Measurements from ENCODE around the gene CSRP1. TPM values are rescaled to one million over a fixed set of nuclear protein-coding genes. Genes with fewer than 3 reads are reported as not detected.

Gene CSRP1
- polyA plus RNA-seq, 1 donor from 2014 or later: 4.2 TPM

GRCh38 chr1:201553496-201554189, 46.7 kb upstream of the CSRP1 start:
- no peaks in the 10 kb centered on the region for H3K9me3 ChIP-seq (ENCODE audit: low read length)
- no peaks in the 10 kb centered on the region for H3K27me3 ChIP-seq (ENCODE audit: insufficient read depth, low read depth, low read length)
- H3K9me2 ChIP-seq (ENCODE audit: insufficient read depth, low read length): no peaks in the 10 kb centered on the region
- no peaks in the 10 kb centered on the region for H4K20me1 ChIP-seq (ENCODE audit: insufficient read depth)
- H3K27ac ChIP-seq (ENCODE audit: low read length): no peak overlapping the region
- H3K4me3 ChIP-seq (ENCODE audit: low read length): no peak overlapping the region
- no peak for TF ChIP-seq TAF1 (IDR thresholded peaks at IDR 0.05; ENCODE audit: low read depth)
- no peak for TF ChIP-seq MXI1 (conservative IDR thresholded peaks at IDR 0.05; ENCODE audit: poor library complexity, severe bottlenecking)
- no peak for TF ChIP-seq RAD21 (conservative IDR thresholded peaks at IDR 0.05)
- no peak for TF ChIP-seq SMC3 (conservative IDR thresholded peaks at IDR 0.05; ENCODE audit: poor library complexity)
- no peak for TF ChIP-seq EP300 (conservative IDR thresholded peaks at IDR 0.05; ENCODE audit: poor library complexity, severe bottlenecking)
- no peak for TF ChIP-seq POLR2AphosphoS5 (IDR thresholded peaks at IDR 0.05)
- no peak for TF ChIP-seq CTCF (IDR thresholded peaks at IDR 0.05; ENCODE audit: poor library complexity, severe bottlenecking)
- no peak for TF ChIP-seq EZH2 (IDR thresholded peaks at IDR 0.05; ENCODE audit: borderline replicate concordance, insufficient read depth, low read length, poor library complexity, severe bottlenecking)
- TF ChIP-seq REST (IDR thresholded peaks at IDR 0.05; ENCODE audit: borderline replicate concordance): no peak
- H3K9ac ChIP-seq (ENCODE audit: low read length): no peak overlapping the region
- no peak overlapping the region for H2AFZ ChIP-seq (ENCODE audit: low read depth, low read length)
- H3K79me2 ChIP-seq (replicated peaks; ENCODE audit: insufficient read depth, low read length): no peaks in the 10 kb centered on the region
- H3K36me3 ChIP-seq (ENCODE audit: insufficient read depth, low read length): no peaks in the 10 kb centered on the region
- H3F3A ChIP-seq (ENCODE audit: insufficient read depth, low read length, poor library complexity, severe bottlenecking): no peaks in the 10 kb centered on the region
- H3K4me2 ChIP-seq (ENCODE audit: low read length): no peak overlapping the region

- Histone ChIP-seq H3K9ac (ENCODE audit: low read length) (no peak overlapping the region), H3K27me3 (ENCODE audit: insufficient read depth, low read depth, low read length) (no peaks in the 10 kb centered on the region), H3K79me2 (replicated peaks; ENCODE audit: insufficient read depth, low read length) (no peaks in the 10 kb centered on the region), H3K9me3 (ENCODE audit: low read length) (no peaks in the 10 kb centered on the region), H3K4me3 (ENCODE audit: low read length) (no peak overlapping the region), H3K36me3 (ENCODE audit: insufficient read depth, low read length) (no peaks in the 10 kb centered on the region), H3F3A (ENCODE audit: insufficient read depth, low read length, poor library complexity, severe bottlenecking) (no peaks in the 10 kb centered on the region), H3K27ac (ENCODE audit: low read length) (no peak overlapping the region), H3K9me2 (ENCODE audit: insufficient read depth, low read length) (no peaks in the 10 kb centered on the region), H4K20me1 (ENCODE audit: insufficient read depth) (no peaks in the 10 kb centered on the region), H3K4me2 (ENCODE audit: low read length) (no peak overlapping the region), H2AFZ (ENCODE audit: low read depth, low read length) (no peak overlapping the region)
- TF ChIP-seq MXI1 (conservative IDR thresholded peaks at IDR 0.05; ENCODE audit: poor library complexity, severe bottlenecking) (no peak), REST (IDR thresholded peaks at IDR 0.05; ENCODE audit: borderline replicate concordance) (no peak), SMC3 (conservative IDR thresholded peaks at IDR 0.05; ENCODE audit: poor library complexity) (no peak), CTCF (IDR thresholded peaks at IDR 0.05; ENCODE audit: poor library complexity, severe bottlenecking) (no peak), POLR2AphosphoS5 (IDR thresholded peaks at IDR 0.05) (no peak), RAD21 (conservative IDR thresholded peaks at IDR 0.05) (no peak), EZH2 (IDR thresholded peaks at IDR 0.05; ENCODE audit: borderline replicate concordance, insufficient read depth, low read length, poor library complexity, severe bottlenecking) (no peak), EP300 (conservative IDR thresholded peaks at IDR 0.05; ENCODE audit: poor library complexity, severe bottlenecking) (no peak), TAF1 (IDR thresholded peaks at IDR 0.05; ENCODE audit: low read depth) (no peak)
These were observed 46.0 kb upstream of the CSRP1 start for GRCh38 chr1:201552941-201553351.
